COLO829 (cell line): ENCODE measurements around the gene BTBD2.

Experiments used
- DNase-seq: peaks from one replicate; pipeline ENCODE4 v3.0.0; 2012; ENCODE audit warnings: low spot score

BTBD2 gene

GRCh38 chr19:1959928-1960589, 55.5 kb downstream of the BTBD2 start:
- no peak for DNase-seq

GRCh38 chr19:1957562-1958248, 57.8 kb downstream of the BTBD2 start:
- no peak for DNase-seq

GRCh38 chr19:1956868-1957492, 58.5 kb downstream of the BTBD2 start:
- DNase-seq: no peak

DNA sequence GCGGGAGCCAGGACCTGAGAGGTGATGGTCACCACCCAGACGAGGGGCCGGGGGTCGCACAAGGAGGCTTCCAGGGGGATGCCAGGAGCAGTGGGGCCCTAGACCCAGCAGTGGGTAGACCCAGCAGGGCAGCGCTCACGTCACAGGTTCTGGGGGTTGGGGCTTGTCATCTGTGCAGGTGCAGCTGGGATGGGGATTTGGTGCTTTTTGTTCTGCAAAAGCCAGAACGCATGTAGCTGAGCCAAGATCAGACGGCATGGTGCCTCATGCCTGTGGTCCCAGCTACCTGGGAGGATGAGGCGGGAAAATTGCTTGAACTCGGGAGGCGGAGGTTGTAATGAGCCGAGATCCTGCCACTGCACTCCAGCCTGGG, 59.4 kb downstream of the BTBD2 start:
- DNase-seq: no peak

DNA sequence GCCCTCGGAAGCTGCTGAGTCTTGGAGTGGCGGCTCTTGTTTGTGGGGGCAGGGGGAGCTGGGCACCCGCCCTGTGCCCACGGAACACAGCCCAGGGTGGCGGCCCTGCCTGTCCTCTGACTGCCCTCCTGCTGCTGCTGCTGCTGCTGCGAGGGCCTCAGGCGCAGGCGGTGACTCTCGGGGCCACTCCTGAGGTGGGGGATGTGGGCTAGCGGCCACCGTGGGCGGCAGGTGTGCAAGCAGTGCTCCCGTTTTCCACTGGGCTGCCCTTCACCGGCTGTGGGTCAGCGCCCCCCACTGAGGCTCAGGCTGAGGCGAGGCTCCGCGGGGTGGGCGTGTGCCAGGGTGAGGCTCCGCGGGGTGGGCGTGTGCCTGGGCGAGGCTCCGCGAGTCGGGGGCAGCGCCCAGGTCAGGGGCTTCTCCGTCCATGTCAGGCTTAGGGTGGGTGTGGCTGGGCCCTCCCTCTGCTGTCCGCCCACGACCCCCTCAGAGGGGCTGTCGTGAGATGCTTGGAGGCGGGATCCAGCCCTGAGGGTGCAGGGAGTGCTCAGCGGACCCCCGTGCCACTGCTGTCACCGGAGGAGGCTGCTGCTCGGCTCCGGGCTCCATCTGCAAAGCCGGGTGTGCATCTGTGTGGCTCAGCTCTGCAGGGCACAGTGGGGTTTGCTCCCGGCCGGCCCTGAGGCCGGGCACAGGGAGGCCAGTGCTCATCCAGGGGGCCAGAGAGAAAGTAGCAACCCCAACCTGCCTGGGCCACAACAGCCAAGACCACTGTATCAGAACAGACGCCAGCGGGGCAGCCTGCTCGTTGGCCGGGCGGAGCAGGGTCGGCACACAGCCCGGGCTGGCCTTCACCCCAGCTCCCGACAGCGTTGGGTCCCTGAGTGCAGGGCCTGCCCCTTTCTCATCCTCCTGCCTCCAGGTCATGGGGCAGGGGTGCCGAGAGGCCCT, 60.1 kb downstream of the BTBD2 start:
- no peak for DNase-seq

DNA sequence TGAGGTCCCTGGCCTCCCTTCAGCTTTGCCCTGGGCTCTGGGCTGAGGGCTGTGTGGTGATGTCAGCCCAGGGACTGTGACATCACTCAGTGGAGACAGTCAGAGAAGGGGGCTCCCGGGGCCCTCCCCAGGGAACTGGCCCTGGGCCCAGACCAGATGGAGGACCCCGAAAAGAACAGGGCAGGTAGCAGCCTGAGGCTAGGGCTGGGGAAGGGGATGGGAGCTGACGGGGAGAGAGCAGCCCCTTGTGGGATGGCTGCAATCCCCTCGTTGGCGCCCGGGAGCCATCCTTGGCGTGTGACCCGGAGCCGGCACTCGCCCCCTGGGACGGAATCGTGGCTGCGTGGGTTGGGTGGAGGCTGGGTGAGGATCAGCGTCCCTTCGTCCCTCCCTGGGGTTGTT, 61.0 kb downstream of the BTBD2 start:
- no peak for DNase-seq

- no peak for DNase-seq
These were observed 61.9 kb downstream of the BTBD2 start for GRCh38 chr19:1953441-1954094.

DNA sequence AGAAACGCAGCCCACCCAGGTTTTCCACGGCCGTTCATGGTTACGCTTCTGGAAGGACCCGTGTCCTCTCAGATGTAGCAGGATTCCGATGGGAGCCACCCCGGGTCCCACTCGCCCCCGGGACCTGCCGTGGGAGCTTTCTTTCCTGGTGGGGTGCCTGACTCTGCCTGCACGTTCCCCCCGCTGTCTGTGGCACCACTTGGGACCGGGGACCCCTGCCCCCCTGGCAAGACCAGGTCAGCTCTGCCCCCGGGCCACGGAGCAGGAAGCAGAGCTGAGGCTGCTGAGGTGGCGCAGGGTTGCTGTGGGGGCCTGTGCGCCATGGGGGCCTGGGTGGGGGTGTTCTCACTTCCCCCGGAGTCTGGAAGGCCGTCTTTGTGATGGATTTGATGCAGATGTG, 62.5 kb downstream of the BTBD2 start:
- DNase-seq: no peak

GRCh38 chr19:1952635-1953034, 62.9 kb downstream of the BTBD2 start:
- no peak for DNase-seq

- DNase-seq: no peak
These were observed 64.9 kb downstream of the BTBD2 start for GRCh38 chr19:1950640-1951039.

DNA sequence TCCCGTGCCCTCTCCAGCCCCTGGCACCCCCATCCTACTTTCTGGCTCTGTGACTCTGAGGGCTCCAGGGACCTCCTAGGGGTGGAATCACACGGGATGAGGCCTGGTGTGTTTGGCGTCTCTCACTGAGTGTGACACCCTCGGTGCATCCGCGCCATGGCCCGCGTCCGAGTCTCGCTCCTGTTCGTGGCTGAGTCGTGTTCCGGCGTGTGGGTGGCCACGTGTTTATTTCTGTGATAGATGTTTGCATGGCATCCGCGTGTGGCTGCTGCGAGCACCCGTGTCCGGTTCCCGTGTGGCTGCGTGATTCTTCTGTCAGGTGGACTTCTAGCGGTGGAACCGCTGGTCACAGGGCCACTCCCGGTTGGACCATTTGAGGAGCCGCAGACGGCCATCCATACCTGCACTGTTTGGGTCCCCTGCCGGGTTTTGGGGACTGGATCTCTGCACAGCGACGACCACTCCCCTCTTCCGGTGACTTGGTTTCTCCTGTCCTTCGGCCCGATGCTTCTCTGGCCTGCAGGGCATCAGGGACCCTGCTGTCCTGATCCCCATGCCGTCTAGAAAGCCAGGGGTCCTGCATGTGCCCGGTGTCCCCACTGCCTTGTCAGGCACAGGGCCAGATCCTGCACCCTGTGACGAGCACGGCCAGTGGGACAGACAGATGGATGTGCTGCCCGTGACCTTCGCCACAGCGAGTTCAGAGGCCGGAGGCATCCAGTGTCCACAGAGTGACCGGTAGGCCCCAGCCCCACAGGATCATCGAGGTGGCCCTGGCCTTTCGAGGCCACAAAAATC, 66.0 kb downstream of the BTBD2 start:
- DNase-seq: no peak

DNA sequence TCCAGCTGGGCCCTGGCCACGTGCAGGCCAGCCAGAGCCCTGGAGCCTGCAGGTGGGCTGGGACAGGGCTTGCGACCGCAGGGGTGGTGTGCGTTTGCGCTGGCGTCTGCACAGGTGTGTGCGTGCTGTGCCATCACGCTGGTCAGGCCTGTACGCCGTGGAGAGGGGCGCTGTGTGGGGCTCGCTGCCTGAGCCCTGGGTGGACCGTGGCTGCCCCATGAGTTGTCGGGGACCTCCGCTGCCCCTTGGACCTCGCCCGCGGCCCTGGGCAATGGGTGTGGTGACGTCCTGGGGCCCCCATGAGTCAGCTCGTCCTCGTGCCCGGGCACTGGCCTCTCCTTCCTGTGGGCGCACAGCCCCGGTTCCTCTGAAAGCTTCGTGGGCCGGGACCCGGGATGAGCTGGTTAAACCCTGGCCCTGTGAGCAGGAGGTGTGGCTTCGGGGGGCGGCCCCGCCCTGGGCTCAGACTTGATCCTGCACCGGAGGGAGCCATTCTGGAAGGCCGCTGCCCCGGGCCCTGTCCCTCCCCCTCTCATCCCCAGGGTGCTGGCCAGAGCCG, 67.8 kb downstream of the BTBD2 start:
- DNase-seq: no peak

- peak; percentile 48 for DNase-seq
These were observed 69.6 kb downstream of the BTBD2 start for GRCh38 chr19:1945899-1946298.

DNA sequence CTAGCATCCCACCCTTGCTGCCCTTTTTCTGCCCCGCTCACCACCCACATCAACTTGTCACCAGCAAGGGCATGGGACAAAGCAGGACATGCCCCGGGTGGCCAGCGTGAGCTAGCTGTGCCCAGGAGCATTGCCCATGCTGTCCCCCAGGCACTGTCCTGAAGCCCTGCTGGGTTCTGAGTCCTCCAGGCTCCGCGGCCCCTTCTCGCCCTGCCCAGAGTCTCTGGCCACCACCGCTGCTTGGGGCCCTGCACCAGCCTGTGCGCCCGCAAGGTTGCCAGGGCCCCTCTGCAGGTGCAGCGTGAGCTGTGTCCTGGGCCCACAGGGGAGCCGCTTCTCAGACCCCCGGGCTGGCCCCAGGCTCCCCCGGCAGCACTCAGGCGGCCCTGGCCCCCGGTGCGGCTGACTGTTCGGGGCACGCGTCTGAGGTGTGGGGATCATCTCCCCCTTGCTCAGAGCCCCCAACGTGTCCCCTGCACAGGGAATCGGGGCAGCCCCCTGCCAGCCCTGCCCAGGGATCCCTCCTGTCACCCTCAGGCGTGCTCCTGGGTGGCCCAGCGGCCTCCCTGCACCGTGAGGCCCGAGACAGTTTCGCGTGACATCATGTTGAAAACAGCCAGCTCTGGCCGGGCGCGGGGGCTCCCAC, 70.5 kb downstream of the BTBD2 start:
- DNase-seq: no peak

GRCh38 chr19:1944088-1944915, 71.2 kb downstream of the BTBD2 start:
- no peak for DNase-seq

- no peak for DNase-seq
These were observed 71.8 kb downstream of the BTBD2 start for GRCh38 chr19:1943661-1944087.

DNA sequence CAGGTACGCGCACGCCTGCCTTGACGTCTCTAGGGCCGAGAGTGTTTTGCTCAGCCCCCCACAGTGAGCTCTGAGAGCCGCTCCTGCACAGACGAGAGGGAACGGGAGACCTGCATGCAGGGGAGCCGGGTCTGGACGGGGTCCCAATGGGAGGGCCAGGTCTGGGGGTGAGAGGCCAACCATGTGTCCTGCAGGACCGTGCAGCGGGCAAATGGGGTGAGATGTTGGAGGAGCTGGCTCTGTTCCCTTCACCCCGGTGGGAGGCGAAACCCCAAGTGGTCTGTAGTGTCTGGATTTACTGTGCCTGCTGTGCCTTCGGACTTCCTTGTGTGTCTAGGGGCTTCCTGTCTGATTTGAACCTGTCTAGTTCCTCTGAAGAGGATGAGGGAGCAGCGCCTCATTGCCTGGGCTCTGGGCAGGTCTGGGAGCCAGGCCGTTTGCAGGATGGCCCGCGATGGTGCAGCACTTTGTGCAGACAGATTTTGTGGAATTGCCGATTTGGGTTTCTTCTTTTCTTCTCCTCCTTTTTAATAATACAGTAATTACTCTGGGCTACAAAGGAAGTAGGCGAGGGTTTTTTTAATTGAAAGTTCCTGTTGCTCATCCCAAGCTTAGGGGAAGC, 72.5 kb downstream of the BTBD2 start:
- no peak for DNase-seq

GRCh38 chr19:1942078-1942933, 73.2 kb downstream of the BTBD2 start:
- DNase-seq: peak; percentile 53
